Vagina (tissue), 2 donors: ENCODE data around the gene SLC9C1.
A peak's percentile ranks its signal among the peaks of the same experiment; 100 is the strongest.

Experiments used
- CTCF ChIP-seq, 3 experiments: fragments of 450-650 bp in 2 of 3; fragments of 200-600 bp in 1 of 3; sonication (generic) in 1 of 3; IDR thresholded peaks; one replicate each; pipeline ENCODE4 v1.5.1; 2017 to 2019; ENCODE audit warnings: antibody characterized with exemption in 3 of 3, mild to moderate bottlenecking in 2 of 3, moderate library complexity in 2 of 3
- POLR2A ChIP-seq, 2 donors: fragments of 450-650 bp; IDR thresholded peaks; one replicate each; pipeline ENCODE4 v1.6.1; 2017; ENCODE audit warnings: antibody characterized with exemption in 2 of 2, mild to moderate bottlenecking in 2 of 2, moderate library complexity in 2 of 2

- peak; percentile 43 to 69 (median 54) for TF ChIP-seq CTCF (IDR thresholded peaks at IDR 0.05)
- no peak for TF ChIP-seq POLR2A (IDR thresholded peaks at IDR 0.05)
These were observed 33.4 kb upstream of the SLC9C1 start for GRCh38 chr3:112327371-112327951.
